GM19238 (cell line): ENCODE results near the gene ZBTB44.
A peak's percentile ranks its signal among the peaks of the same experiment; 100 is the strongest.

Experiments
- DNase-seq: peaks from one replicate; pipeline ENCODE4 v3.0.0; 2011; ENCODE audit warnings: low spot score; ENCODE audit not compliant: insufficient read length

The ZBTB44 gene

GRCh38 chr11:130215531-130216220, 99.0 kb downstream of the ZBTB44 start:
- no peak for DNase-seq

GRCh38 chr11:130214861-130215530, 99.7 kb downstream of the ZBTB44 start:
- DNase-seq = no peak

- DNase-seq = no peak
Measured at GRCh38 chr11:130213979-130214281, 100.8 kb downstream of the ZBTB44 start.

- DNase-seq = peak; percentile 68
Measured at GRCh38 chr11:130213143-130213978, 101.4 kb downstream of the ZBTB44 start.

- DNase-seq = no peak
Measured at GRCh38 chr11:130212431-130212961, 102.2 kb downstream of the ZBTB44 start.

GRCh38 chr11:130211781-130212401, 102.8 kb downstream of the ZBTB44 start:
- no peak for DNase-seq

GRCh38 chr11:130211144-130211543, 103.6 kb downstream of the ZBTB44 start:
- DNase-seq = no peak

- DNase-seq = no peak
Measured at GRCh38 chr11:130209954-130210854, 104.5 kb downstream of the ZBTB44 start.

- no peak for DNase-seq
Measured at GRCh38 chr11:130209128-130209932, 105.4 kb downstream of the ZBTB44 start.

GRCh38 chr11:130208241-130209127, 106.2 kb downstream of the ZBTB44 start:
- no peak for DNase-seq

GRCh38 chr11:130206141-130206540, 108.6 kb downstream of the ZBTB44 start:
- DNase-seq = no peak

GRCh38 chr11:130204703-130205095, 110.0 kb downstream of the ZBTB44 start:
- no peak for DNase-seq

GRCh38 chr11:130203766-130204702, 110.7 kb downstream of the ZBTB44 start:
- DNase-seq = no peak

- DNase-seq = no peak
Measured at GRCh38 chr11:130202818-130203689, 111.7 kb downstream of the ZBTB44 start.

GRCh38 chr11:130202009-130202817, 112.5 kb downstream of the ZBTB44 start:
- DNase-seq = no peak

GRCh38 chr11:130201026-130201425, 113.7 kb downstream of the ZBTB44 start:
- DNase-seq = no peak
